NCI-H345 treated with DMSO at 0.1 percent for 48 hours (cell line): ENCODE data around the gene DCAF7.

Source experiments
- DNase-seq: peaks from one replicate; lab custom pipeline; 2025; ENCODE audit not compliant: unreplicated experiment; lab: John Stamatoyannopoulos, UW

The DCAF7 gene, protein sequence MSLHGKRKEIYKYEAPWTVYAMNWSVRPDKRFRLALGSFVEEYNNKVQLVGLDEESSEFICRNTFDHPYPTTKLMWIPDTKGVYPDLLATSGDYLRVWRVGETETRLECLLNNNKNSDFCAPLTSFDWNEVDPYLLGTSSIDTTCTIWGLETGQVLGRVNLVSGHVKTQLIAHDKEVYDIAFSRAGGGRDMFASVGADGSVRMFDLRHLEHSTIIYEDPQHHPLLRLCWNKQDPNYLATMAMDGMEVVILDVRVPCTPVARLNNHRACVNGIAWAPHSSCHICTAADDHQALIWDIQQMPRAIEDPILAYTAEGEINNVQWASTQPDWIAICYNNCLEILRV

DNA sequence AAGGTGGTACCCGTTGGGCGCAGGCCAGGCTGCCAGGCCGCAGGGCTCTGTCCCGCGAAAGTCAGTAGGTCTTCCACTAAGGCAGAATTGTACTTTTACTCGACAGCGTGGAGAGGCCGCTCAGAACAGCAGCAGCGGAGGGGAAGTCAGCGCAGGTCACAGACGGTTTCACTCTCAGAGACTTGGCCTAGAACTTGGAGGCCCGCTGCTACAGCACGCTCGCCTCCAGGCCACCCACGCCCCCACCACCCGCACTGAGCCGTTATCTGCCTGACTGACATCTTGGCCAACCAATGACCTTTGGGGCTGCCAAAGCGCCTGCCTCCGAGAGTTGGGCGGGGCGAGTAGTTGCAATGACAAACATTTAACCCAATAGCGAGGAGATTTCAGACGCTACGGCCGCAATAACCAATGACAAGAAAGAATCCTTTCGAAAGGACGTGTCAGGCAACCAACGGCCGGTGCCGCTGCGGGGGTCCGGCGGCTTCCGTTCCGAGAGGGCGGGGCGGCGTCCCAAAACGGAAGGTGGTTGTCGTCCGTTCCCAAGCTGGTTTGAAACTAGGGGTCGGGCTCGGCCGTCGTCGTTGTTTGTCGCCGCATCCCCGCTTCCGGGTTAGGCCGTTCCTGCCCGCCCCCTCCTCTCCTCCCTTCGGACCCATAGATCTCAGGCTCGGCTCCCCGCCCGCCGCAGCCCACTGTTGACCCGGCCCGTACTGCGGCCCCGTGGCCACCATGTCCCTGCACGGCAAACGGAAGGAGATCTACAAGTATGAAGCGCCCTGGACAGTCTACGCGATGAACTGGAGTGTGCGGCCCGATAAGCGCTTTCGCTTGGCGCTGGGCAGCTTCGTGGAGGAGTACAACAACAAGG is at the start of gene DCAF7:
Gene DCAF7 (plus strand): TSS at position 532 of the 871 bp plus-strand sequence. CDS start 201 bp downstream, at position 733.
- DNase-seq, result peak; percentile 99

DNA sequence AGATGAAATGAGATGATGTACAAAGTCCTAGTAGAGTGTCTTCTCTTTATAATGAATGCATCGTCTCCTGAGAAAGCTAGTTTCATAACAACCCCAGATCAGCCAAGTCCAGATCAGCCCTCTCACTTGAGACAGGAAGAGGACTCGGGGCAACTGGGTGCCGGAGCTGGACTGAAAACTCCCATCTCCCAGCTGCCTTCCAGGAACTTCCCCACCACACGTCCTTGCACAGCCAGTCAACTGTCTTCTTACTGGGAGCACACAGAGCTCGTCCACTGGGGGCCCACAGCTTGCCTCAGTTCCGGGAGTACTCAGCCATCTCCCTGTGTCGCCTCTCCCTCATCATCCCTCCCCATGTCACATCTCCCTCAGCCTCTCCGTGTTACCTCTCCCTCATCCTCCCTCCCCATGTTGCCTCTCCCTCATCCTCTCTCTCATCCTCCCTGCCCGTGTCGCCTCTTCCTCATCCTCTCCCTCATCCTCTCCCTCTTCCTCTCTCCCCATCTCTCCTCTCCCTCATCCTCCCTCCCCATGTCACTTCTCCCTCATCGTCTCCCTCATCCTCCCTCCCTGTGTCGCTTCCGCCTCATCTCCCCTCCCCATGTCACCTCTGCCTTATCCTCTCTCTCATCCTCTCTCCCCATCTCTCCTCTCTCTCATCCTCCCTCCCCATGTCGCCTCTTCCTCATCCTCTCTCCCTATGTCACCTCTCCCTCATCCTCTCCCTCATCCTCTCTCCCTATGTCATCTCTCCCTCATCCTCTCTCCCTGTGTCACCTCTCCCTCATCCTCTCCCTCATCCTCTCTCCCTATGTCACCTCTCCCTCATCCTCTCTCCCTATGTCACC is 49.5 kb upstream of the DCAF7 start:
- DNase-seq, result no peak

DNA sequence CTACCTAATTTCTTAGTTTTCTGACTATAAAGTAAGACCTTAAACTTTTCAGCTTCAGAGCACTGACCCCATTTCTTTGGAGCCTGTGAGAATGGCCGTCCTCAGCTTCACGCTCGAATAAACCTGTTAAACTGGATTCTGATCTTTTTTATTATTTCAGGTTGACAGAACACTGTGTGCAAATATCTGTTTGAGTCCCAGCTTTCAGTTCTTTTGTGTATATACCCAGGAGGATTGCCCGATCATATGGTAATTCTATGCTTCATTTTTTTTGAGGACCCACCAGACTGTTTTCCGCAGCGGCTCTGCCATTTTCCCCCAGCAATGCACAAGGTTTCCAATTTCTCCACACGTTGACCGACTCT is 47.0 kb upstream of the DCAF7 start:
- peak; percentile 19 for DNase-seq

DNA sequence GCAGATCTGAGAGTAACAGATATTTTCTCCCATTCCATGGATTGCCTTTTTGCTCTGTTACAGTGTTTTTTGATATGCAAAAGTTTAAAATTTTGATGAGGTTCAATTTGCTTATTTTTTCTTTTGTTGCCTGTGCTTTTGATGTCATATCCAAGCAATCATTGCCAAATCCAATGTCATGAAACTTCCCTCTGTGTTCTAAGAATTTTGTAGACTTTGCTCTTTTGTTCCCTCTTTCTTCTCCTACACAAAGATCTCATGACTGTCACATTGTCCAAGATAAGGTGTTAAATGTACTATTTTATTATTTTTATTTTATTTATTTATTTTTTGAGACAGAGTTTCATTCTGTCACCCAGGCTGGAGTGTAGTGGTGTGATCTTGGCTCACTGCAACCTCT is 46.0 kb upstream of the DCAF7 start:
- no peak for DNase-seq

DNA sequence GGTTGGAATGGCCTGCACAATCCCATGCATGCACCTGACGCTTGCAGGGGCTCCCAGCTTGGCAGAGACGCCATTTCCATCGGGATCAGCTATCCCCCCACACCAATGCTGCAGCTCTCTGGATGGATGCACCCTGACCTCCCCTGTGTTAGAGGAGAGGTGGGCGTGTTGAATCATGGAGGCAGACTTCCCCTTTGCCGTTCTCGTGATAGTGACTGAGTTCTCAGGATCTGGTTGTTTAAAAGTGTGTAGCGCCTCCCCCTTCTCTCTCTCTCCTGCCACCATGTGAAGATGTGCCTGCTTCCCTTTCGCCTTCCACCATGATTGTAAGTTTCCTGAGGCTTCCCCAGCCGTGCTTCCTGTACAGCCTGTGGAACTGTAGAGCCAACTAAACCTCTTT is 44.9 kb upstream of the DCAF7 start:
- DNase-seq, result no peak

DNA sequence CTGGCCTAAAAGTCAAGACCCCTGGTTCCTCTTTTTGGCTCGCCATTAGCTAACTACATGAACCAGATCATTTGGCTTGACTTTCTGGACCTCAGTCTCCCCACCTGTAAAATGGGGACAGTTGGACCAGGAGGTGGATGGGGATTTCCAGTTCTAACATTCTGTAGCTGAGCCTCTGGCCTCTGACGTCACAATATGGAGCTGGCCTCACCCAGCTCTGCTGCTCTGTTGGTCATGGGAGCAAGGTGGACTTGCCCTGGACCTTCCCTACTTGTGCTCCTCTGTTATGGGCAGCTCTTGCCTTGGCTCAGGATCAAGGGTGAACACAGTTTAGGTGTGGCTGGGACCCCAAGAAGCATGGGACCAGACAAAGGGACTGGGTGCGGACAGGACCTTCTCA is 43.6 kb upstream of the DCAF7 start:
- no peak for DNase-seq

DNA sequence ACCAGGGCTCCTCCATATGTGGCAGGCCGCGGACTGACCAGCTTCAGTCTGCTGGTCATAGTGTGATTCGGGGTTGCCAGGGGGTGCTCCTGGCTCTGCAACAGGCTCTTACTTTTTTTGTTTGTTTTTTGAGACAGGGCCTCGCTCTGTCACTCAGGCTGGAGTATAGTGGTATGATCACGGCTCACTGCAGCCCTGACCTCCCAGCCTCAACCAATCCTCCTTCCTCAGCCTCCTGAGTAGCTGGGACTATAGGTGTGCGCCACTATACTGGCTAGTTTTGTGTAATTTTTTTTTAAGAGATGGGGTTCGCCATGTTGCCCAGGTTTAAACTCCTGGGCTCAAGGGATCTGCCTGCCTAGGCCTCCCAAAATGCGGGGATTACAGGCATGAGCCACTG is 38.9 kb upstream of the DCAF7 start:
- DNase-seq, result no peak

DNA sequence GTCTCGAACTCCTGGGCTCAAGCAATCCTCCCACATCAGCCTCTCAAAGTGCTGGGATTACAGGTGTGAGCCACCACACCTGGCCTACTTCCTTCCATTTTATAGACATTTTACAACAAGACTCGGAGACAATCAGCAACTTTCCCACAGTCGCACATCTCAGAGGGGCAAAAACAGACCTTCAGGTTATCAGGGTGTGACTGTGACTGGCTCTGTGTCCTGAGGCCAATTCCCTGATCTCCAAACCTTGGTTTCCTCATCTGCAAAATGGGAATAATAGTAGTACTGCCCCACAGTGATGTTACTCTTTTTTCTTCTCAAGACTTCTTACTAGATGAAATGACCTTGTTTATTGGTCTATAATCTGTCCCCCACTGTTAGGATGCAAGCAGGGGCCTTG is 37.9 kb upstream of the DCAF7 start:
- no peak for DNase-seq

DNA sequence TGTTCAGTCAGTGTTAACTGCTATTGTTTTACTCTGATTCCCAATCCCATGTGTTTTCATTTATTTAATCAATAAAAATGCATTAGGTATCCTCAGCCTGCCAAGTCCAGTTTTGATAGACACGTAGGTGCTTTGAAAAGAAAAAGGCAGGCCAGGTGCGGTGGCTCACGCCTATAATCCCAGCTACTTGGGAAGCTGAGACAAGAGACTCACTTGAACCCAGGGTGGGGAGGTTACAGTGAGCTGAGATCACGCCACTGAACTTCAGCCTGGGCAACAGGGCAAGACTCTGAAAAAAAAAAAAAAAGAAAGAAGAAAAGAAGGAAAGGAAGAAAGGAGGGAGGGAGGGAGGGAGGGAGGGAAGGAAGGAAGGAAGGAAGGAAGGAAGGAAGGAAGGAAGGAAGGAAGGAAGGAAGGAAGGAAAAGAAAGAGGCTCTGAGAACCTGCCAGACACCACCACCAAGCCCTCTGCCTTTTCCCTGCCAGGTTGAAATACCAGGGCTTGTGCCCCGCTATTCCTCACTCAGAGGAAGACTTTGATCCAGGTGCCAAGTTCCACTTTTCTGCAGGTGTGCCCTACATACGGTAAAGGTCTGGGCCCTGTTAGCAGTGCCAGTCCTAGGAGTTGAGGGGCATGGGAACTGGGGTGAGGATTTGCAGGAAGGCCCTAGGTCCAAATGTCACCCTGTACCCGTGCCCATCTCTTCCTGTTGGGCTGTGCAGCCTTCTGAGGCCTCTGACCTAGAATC is 37.2 kb upstream of the DCAF7 start:
- no peak for DNase-seq

DNA sequence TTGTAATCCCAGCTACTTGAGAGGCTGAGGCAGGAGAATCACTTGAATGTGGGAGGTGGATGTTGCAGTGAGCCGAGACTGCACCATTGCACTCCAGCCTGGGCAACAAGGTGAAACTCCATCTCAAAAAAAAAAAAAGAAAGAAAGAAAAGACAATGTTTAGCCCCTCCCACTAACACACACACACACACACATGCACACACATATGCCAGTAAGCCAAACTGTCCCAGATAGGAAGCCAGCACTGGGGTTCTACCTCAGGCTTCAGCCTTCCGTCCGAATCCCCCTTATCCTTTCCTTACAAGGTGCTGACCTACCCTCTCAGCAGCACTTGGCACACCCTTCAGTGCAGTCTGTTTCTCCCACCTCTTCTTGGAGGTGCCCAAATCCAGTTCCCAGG is 35.8 kb upstream of the DCAF7 start:
- no peak for DNase-seq

DNA sequence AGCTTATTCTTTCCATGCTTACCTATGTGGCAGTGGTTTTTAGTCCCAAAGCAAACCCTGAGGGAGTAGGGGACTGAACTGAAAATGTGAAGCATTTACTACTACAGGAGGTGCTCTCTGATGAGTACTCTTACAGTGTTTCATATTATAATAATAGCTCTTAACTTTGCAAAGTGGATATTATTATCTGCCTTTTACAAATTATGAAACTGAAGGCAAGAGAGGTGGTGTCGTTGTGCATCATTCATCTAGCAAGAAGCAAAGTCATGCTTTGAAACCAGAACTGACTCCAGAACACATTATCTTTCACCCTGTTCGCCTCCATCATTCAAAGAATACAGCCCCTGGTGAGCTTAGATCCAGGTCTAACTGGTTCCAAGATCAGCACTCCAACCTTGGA is 35.3 kb upstream of the DCAF7 start:
- DNase-seq, result no peak

DNA sequence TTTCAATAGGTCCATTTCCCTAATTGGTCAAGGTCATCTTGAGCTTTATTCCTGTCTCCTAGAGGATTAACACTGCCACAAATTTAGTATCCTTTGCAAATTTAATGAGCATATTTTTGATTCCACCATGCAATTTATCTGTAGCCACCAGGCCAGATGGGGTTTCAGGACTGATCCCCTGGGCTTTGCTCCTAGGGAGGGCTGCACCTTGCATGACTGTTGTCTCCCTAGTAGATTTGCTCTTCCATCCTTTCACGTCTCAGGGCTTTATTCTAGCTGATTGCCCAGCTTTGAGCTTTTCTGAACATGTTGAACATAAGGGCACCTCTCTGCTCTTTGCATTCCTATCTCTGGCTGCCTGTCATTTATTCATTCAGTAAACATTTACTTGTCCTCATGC is 34.9 kb upstream of the DCAF7 start:
- DNase-seq, result no peak

DNA sequence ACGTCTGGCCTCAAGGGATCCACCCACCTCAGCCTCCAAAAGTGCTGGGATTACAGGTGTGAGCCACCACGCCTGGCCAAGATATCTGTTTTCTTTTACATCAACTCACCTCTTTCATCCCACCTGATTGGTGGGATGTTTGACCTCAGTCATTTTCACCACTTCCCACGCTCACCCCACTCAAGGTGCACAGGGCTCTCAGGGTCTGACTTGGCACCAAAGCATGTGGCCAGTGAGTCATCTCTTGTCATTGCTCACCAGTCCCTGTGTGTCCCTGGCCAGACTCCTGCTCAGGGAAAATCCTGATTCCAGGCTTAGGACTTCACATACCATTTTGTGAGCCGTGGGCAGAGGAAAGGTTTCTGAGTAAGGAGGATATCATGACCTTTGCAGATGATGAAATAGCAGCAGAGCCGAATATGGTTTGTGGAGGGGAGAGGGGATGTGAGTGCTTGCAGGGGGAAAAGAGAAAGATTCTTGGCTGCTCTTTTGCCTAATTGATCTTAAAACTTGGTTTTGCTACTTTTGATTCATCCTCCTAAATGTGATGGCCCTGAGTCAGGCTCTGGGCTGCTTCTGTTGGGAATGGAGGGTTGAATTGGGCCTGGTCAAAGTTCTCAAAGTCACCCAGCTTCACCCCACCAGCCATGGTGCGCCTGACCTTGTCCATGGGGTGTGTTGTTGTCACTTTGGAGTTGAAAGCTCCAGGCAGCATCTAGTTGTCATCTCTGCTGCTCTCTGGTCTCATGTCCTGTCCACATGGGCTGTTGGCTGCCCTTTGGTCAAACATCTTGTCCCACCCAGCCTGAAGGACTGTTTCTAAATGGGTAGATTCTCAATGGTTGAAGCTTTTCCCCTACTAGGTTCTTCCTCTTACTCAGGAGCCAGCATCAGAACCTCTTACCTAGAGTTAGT is 33.1 kb upstream of the DCAF7 start:
- DNase-seq, result no peak

DNA sequence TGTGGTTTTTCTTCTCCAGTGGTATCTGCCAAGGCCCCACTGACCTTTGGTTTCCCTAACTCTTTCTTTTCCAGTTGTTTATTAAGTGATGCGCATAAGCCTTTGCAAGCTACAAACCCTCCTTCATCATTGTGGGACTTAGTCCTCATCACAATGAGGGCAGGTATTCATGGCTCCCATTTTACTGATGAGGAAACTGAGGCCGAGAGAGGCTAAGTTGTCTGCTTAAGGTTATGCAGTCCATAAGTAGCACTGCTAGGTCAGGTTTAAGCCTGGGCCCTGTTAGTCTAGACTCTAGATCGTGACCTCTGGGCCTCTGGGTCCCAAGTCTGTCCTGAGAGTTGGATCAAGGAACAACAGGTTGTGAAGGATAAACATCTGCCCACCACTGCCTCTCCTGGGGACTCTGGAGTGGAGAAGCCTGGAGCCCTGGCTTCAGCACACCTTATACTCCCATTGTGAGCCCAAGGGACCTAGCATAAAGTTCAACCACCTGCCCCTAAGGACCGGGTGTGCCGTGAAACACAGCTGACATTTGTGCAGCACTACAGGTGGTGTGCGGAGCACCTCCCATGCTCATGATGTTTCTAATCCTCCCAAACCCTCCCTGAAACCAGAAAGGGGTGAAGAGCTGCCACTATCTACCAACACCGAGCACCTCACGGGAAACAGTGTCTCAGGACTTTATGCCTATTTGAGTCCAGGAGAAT is 32.3 kb upstream of the DCAF7 start:
- peak; percentile 62 for DNase-seq

DNA sequence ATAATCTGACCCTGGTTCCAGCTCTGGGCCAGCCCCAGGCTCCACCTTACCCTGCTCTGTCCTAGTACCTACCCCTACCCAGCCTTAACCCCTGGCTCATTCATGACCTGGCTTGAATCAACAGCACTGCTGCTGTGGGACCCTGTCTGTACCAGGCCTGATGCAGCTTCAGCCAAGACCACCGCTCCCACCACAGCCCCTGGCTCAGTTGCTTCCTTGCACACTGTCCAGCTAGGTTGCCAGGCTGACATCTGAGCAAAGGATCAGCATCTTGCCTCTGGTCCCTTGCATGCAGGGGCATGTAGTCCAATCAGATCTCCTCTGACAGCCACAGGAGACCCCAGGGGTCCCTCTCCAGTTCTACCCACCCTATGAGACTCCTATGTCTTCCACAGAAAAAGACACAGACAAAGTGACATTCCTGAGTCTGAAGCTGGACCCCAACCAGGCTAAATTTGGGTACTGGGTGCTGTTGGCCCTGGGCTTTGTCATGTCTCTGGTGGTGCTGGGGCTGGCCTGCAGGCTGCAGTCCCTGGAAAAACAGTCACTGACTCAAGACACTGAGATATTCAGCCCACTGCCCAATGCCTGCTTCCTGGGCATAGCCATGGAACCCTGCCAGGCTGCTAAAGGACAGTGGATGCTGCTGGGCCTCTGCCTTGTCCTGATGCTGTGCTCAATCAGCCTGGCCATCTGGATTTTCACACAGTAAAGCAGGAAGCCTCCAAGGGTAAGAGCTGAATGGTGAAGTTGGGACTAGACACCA is 31.0 kb upstream of the DCAF7 start:
- DNase-seq, result no peak

DNA sequence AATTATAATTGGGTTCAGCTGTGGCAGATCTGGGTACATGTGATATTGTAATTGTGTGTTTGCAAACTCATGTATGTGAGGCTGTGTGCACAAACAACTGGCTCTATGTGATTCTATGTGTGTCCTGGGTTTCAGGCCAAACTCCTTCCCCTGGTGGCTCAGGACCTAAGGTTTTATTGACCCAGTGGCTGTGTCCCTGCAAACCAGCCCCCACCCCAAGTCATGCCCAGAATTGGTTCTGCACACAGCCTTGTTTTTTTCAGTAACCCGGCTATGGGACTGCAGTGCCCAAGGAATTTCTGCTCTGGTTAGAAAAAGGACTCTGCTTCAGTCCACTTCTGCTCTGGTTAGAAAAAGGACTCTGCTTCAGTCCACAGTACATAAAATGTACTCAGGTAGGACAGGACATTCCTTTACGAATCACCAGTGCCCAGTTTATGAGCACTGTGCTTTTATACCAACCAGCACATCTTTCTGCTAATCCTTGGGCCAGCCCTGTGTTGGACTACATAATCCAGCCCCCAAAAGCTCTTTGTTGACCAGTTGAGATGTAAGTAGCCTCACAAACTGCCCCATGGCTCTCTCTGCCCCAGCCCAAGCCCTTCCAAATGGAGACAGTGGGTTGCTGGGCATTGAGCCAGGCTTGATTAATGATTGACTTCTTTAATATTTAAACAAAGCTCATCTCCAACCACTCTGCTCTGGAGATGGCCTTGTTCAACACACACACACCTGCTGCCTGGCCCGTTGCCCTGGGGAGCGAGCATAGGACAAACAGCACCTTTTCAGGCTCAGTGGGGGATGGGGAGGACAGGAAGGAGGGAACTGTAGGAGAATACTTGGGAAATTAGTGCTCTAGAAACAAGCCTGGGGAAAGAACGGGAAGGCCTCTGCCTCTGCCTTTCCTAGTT is 30.1 kb upstream of the DCAF7 start:
- DNase-seq, result peak; percentile 96

DNA sequence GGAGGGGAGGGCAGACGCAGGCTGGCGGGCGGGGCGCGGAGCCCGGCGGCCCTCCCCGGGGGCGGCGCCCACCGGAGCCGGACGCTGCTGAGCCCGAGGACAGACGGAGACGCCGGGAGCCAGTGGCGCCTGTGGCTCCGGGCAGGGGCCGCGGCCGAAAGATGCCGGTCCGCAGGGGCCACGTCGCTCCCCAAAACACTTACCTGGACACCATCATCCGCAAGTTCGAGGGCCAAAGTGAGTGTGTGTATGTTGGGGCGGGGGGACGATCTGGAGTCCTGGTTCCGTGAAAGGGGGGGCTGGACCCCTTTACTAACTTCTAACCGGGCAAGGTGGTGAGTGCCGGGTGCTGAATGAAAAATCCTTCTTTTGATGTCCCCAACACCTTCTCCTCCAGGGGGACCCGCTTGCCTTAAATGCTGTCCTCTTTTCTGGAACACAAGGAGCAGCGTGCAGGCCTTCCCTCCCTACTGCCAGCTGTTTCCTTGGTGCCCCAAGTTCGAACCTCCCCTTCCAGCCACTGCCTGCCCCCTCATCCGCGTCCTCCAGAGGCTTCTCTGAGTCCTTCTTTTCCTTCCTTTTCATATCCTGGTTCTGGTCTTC is 26.9 kb upstream of the DCAF7 start, which contains the start of gene KCNH6:
Gene KCNH6 (plus strand): TSS at position 106 of the 603 bp plus-strand sequence. CDS start 56 bp downstream, at position 162.
- DNase-seq, result no peak
